K562 (cell line): Measurements from ENCODE around the gene VAC14. TPM values are rescaled to one million over a fixed set of nuclear protein-coding genes. Genes with fewer than 3 reads are reported as not detected.
A peak's percentile ranks its signal among the peaks of the same experiment; 100 is the strongest.

ENCODE experiments used
- ATAC-seq: fragments of 200-7000 bp; cut with Tn5 transposase; 3 replicates; pipeline ENCODE4 v1.9.1; 2020; ENCODE audit warnings: moderate library complexity
- BruUV-seq: library from RNA; stranded (reverse); fragments of 400-500 nt; replicated peaks from 2 replicates; lab custom pipeline; 2021; lab: Mats Ljungman, UMichigan
- CTCF ChIA-PET: fragments of 300-600 bp; formaldehyde crosslinking; extraction: SDS; loops from one replicate; lab custom pipeline; 2021; ENCODE audit warnings: low intra/inter-chr PET ratio; lab: Yijun Ruan, JAX
- POLR2A ChIA-PET: fragments of 300-600, 350-650 bp; sonication (Branson Sonifier 250); formaldehyde crosslinking; extraction: SDS; loops from one replicate; lab custom pipeline; 2021; ENCODE audit warnings: antibody characterized with exemption, inconsistent platforms; lab: Yijun Ruan, JAX
- DNase-seq, 4 experiments: peaks; one replicate each; pipeline versions ENCODE4 v3.0.0 to v3.0.0-alpha.2; 2011 to 2018; ENCODE audit warnings: low spot score in 3 of 4, mixed read lengths in 3 of 4; ENCODE audit errors: extremely low read depth in 1 of 4
- FAIRE-seq: peaks from 2 replicates; lab custom pipeline; 2011; peaks lifted over from hg19 to GRCh38; lab: Jason Lieb, UNC
- H2AFZ ChIP-seq: 2 replicates; pipeline ENCODE4 v1.6.0; 2011; ENCODE audit warnings: low read depth, low read length, control low read depth, inconsistent platforms
- H3K27ac ChIP-seq: fragments of 200-600 bp; 3 replicates; pipeline ENCODE4 v1.8.0; 2011; ENCODE audit warnings: low read depth, mild to moderate bottlenecking, control low read depth, inconsistent platforms, low read length, moderate library complexity, mixed read lengths; ENCODE audit errors: extremely low read depth
- H3K27me3 ChIP-seq, 2 experiments: fragments of 300-600 bp in 1 of 2; 2 replicates in 1 of 2; 3 replicates in 1 of 2; pipeline versions ENCODE4 v1.6.0 to v1.8.0; 2011; ENCODE audit warnings: inconsistent platforms in 2 of 2, low read length in 2 of 2, mild to moderate bottlenecking in 1 of 2, mixed read lengths in 1 of 2, moderate library complexity in 1 of 2; ENCODE audit not compliant: control insufficient read depth in 2 of 2, insufficient read depth in 2 of 2
- H3K36me3 ChIP-seq: fragments of 300-600 bp; 3 replicates; pipeline ENCODE4 v1.8.0; 2011; ENCODE audit warnings: mild to moderate bottlenecking, low read length, inconsistent platforms; ENCODE audit not compliant: control insufficient read depth, insufficient read depth
- H3K4me1 ChIP-seq, 2 experiments: fragments of 200-600 bp in 1 of 2; replicated peaks in 1 of 2; 2 replicates in 1 of 2; 3 replicates in 1 of 2; pipeline versions ENCODE4 v1.5.1 to v1.8.0; 2011; ENCODE audit warnings: inconsistent platforms in 2 of 2, low read length in 2 of 2, mild to moderate bottlenecking in 1 of 2, mixed read lengths in 1 of 2, moderate library complexity in 1 of 2; ENCODE audit not compliant: control insufficient read depth in 2 of 2, insufficient read depth in 2 of 2
- H3K4me2 ChIP-seq: 2 replicates; pipeline ENCODE4 v1.6.1; 2011; ENCODE audit warnings: low read length, control low read depth, inconsistent platforms, mixed read lengths; ENCODE audit not compliant: insufficient read depth
- H3K4me3 ChIP-seq: fragments of 200-600 bp; sonication (generic), shearing (Covaris generic); 2 replicates; pipeline ENCODE4 v1.5.1; 2016; ENCODE audit warnings: control low read depth, inconsistent platforms
- H3K79me2 ChIP-seq: fragments of 200-600 bp; 3 replicates; pipeline ENCODE4 v1.8.0; 2011; ENCODE audit warnings: low read length, inconsistent platforms; ENCODE audit not compliant: control insufficient read depth, insufficient read depth
- H3K9ac ChIP-seq, 2 experiments: 2 replicates each; pipeline versions ENCODE4 v1.6.0 to v1.6.1; 2011; ENCODE audit warnings: low read depth in 2 of 2, low read length in 2 of 2, control low read depth in 1 of 2, inconsistent platforms in 1 of 2, mild to moderate bottlenecking in 1 of 2, mixed read lengths in 1 of 2; ENCODE audit not compliant: insufficient read depth in 1 of 2
- H3K9me1 ChIP-seq: one replicate; pipeline ENCODE4 v1.6.0; 2011; ENCODE audit warnings: inconsistent platforms, mild to moderate bottlenecking, low read length, moderate library complexity; ENCODE audit not compliant: control insufficient read depth, insufficient read depth
- H3K9me3 ChIP-seq: replicated peaks from 2 replicates; pipeline ENCODE4 v1.5.1; 2011; ENCODE audit warnings: low read depth, low read length, inconsistent platforms; ENCODE audit not compliant: control insufficient read depth, insufficient read depth
- H4K20me1 ChIP-seq: replicated peaks from 2 replicates; pipeline ENCODE4 v1.6.1; 2011; ENCODE audit warnings: low read length, inconsistent platforms, mixed read lengths; ENCODE audit not compliant: control insufficient read depth, insufficient read depth
- ATF7 ChIP-seq: fragments of 450-650 bp; IDR thresholded peaks from 2 replicates; pipeline ENCODE4 v1.7.1; 2014; ENCODE audit warnings: mild to moderate bottlenecking, moderate library complexity
- BMI1 ChIP-seq: fragments of 150-350 bp; IDR thresholded peaks from 2 replicates; pipeline ENCODE4 v1.6.1; 2014; ENCODE audit warnings: low read length
- GMEB1 ChIP-seq: fragments of 250-450 bp; sonication (Bioruptor Pico); IDR thresholded peaks from 2 replicates; pipeline ENCODE4 v1.4.0; 2020; ENCODE audit warnings: mild to moderate bottlenecking
- NKRF ChIP-seq: fragments of 450-650 bp; IDR thresholded peaks from 2 replicates; pipeline ENCODE4 v1.6.1; 2016; ENCODE audit warnings: borderline replicate concordance
- PBX2 ChIP-seq, 2 experiments: IDR thresholded peaks in 1 of 2; conservative IDR thresholded peaks in 1 of 2; 2 replicates each; pipeline ENCODE4 v1.6.1; 2016; ENCODE audit warnings: low read depth in 2 of 2, mild to moderate bottlenecking in 1 of 2, missing compliant biosample characterization in 1 of 2, missing genetic modification characterization in 1 of 2, moderate library complexity in 1 of 2
- SNRNP70 ChIP-seq: fragments of 200-400 bp; formaldehyde crosslinking; optimal IDR thresholded peaks from 2 replicates; pipeline ENCODE3; 2017; ENCODE audit warnings: low read depth, low read length
- ZNF668 ChIP-seq: fragments of 250-450 bp; sonication (Bioruptor Pico); IDR thresholded peaks from 2 replicates; pipeline ENCODE4 v1.8.0; 2022; ENCODE audit warnings: mild to moderate bottlenecking, inconsistent platforms
- ZNF696 ChIP-seq: fragments of 250-450 bp; sonication (Bioruptor Pico); conservative IDR thresholded peaks from 2 replicates; pipeline ENCODE4 v1.4.0; 2020; ENCODE audit warnings: mild to moderate bottlenecking, moderate library complexity
- WGBS: fragments of 100-300 bp; shearing (Covaris generic); methylation state at CpG from one replicate; pipeline ENCODE4 v1.1.6; 2016; ENCODE audit warnings: low coverage, mixed read lengths; ENCODE audit not compliant: insufficient coverage; ENCODE audit errors: missing lambda C conversion rate; 5-methylcytosine and 5-hydroxymethylcytosine counted together
- in situ Hi-C: fragments of 300-500 bp; cut with MboI; formaldehyde crosslinking; loops from 4 replicates; pipeline ENCODE4 v1.15.0; 2018; ENCODE audit warnings: inconsistent platforms, mixed read lengths
- intact Hi-C: fragments of 100-400 bp; cut with micrococcal nuclease; formaldehyde crosslinking; loops from 2 replicates; pipeline ENCODE4 v1.14.2; 2022
- polyA plus RNA-seq, 8 experiments: library from polyadenylated mRNA; depleted of rRNA in 4 of 8; stranded (reverse) in 5 of 8; unstranded in 3 of 8; fragments of >200 nt; fragmentation: Nextera tagmentation in 2 of 8; fragmentation: Illumina TruSeq in 1 of 8; extraction: Ambion mirVana in 2 of 8; extraction: Trizol in 1 of 8; gene quantifications; 2 replicates each; pipeline versions ENCODE4 v1.2.1 to v1.2.3, GENCODE V29; 2011 to 2014; ENCODE audit warnings: inconsistent platforms in 1 of 8, missing spikeins in 1 of 8
- total RNA-seq, 7 experiments: library from RNA; depleted of rRNA in 6 of 7; stranded (reverse); fragments of >200 nt in 6 of 7; fragmentation: Illumina TruSeq in 2 of 7; extraction: Trizol in 2 of 7; gene quantifications; 2 replicates each; pipeline versions ENCODE4 v1.2.1 to v1.2.3, GENCODE V29; 2011 to 2021; ENCODE audit warnings: low replicate concordance in 1 of 7

VAC14 gene
- total and polyA plus RNA-seq, 9 of the 15 experiments (the other 6 are each of a cell fraction or from before 2014, with no cell fraction given) = 1.3 to 41.6 (median 26.6) TPM

- TF ChIP-seq PBX2 (CRISPR knock-in tag; IDR thresholded peaks at IDR 0.05; ENCODE audit: low read depth) (no peak), PBX2 (tag; conservative IDR thresholded peaks at IDR 0.05; ENCODE audit: low read depth) (no peak), ZNF696 (CRISPR knock-in tag) (no peak)
- TF ChIP-seq, all 486 proteins: peak for 0
Observed at GRCh38 chr16:70712359-70712758, 88.6 kb downstream of the VAC14 start (continued).

GRCh38 chr16:70711211-70712031 lies 89.5 kb downstream of the VAC14 start:
- Histone ChIP-seq H3K4me1 (peaks cover 2 to 14% of the 10 kb centered on the region in 2 experiments; a peak in 3 of 5 replicates), H4K20me1 (no peaks in the 10 kb centered on the region), H3K4me3 (no peak overlapping the region), H3K27me3 (no peaks in the 10 kb centered on the region), H3K9me3 (no peaks in the 10 kb centered on the region), H3K4me2 (no peak overlapping the region), H3K79me2 (no peaks in the 10 kb centered on the region), H3K27ac (no peak overlapping the region), H3K36me3 (peaks cover 5% of the 10 kb centered on the region; the same call in 1 of the 3 replicates), H2AFZ (no peak overlapping the region), H3K9ac (peak overlapping the region in 1 of 2 experiments; percentile 65; a peak in 2 of 4 replicates), H3K9me1 (no peaks in the 10 kb centered on the region)
- CTCF ChIA-PET = no interaction called here
- no TSS peak for BruUV-seq
- ATAC-seq = no peak
- TF ChIP-seq ZNF668 (CRISPR knock-in tag) (no peak), BMI1 (no peak), GMEB1 (CRISPR knock-in tag) (no peak), SNRNP70 (no peak), NKRF (no peak), ATF7 (no peak)
- in situ Hi-C loops (no loop called here), intact Hi-C loops (no loop called here)
- POLR2A ChIA-PET = no interaction called here
- no peak for DNase-seq
- WGBS = 87% methylated on average over 14 of the region's 14 CpGs
- no peak for FAIRE-seq
